GM23338 (cell line): ENCODE data around the gene ZNF594. TPM values are rescaled to one million over a fixed set of nuclear protein-coding genes. Genes with fewer than 3 reads are reported as not detected.
"Not testable (repeated sequence)": the region's sequence is repeated elsewhere in the genome, so short reads cannot be mapped to it uniquely, and the experiment has no call there.

ENCODE experiments used
- ATAC-seq: fragments of 200-7000 bp; cut with Tn5 transposase; 3 replicates; pipeline ENCODE4 v1.9.1; 2020
- DNase-seq: peaks from one replicate; pipeline ENCODE4 v3.0.0-alpha.2; 2015; ENCODE audit warnings: low spot score
- H2AFZ ChIP-seq: fragments of 200-600 bp; sonication (generic); 2 replicates; pipeline ENCODE4 v1.8.0; 2016; ENCODE audit warnings: antibody characterized with exemption, mild to moderate bottlenecking, moderate library complexity
- H3F3A ChIP-seq: fragments of 200-600 bp; sonication (generic); replicated peaks from 2 replicates; pipeline ENCODE4 v1.8.0; 2017; ENCODE audit warnings: antibody characterized with exemption, mixed run types, low read depth
- H3K27ac ChIP-seq: fragments of 200-600 bp; sonication (generic); 2 replicates; pipeline ENCODE4 v1.6.1; 2016; ENCODE audit warnings: low read depth
- H3K27me3 ChIP-seq: fragments of 200-600 bp; sonication (generic); 2 replicates; pipeline ENCODE4 v1.8.0; 2016; ENCODE audit warnings: mild to moderate bottlenecking, mixed run types, moderate library complexity; ENCODE audit not compliant: insufficient read depth
- H3K36me3 ChIP-seq: fragments of 200-600 bp; sonication (generic); 2 replicates; pipeline ENCODE4 v1.8.0; 2016; ENCODE audit warnings: mild to moderate bottlenecking; ENCODE audit not compliant: insufficient read depth
- H3K4me1 ChIP-seq: fragments of 200-600 bp; sonication (generic); 2 replicates; pipeline ENCODE4 v1.8.0; 2016; ENCODE audit warnings: mild to moderate bottlenecking, moderate library complexity; ENCODE audit not compliant: insufficient read depth
- H3K4me2 ChIP-seq: fragments of 200-600 bp; sonication (generic); 2 replicates; pipeline ENCODE4 v1.7.1; 2017; ENCODE audit warnings: mixed run types
- H3K4me3 ChIP-seq: fragments of 200-600 bp; sonication (generic); 2 replicates; pipeline ENCODE4 v1.6.1; 2016; ENCODE audit warnings: mixed run types
- H3K79me2 ChIP-seq: fragments of 200-600 bp; sonication (generic); replicated peaks from 2 replicates; pipeline ENCODE4 v1.8.0; 2017; ENCODE audit warnings: mild to moderate bottlenecking; ENCODE audit not compliant: insufficient read depth
- H3K9me2 ChIP-seq: fragments of 200-600 bp; sonication (generic); 2 replicates; pipeline ENCODE4 v1.8.0; 2017; ENCODE audit not compliant: insufficient read depth
- H4K20me1 ChIP-seq: fragments of 200-600 bp; sonication (generic); replicated peaks from 2 replicates; pipeline ENCODE4 v1.8.0; 2017; ENCODE audit warnings: mild to moderate bottlenecking; ENCODE audit not compliant: insufficient read depth
- H3K27ac Mint-ChIP-seq: 2 replicates; pipeline ENCODE4 v1.8.0; 2020; ENCODE audit warnings: inconsistent platforms, mild to moderate bottlenecking, moderate library complexity, mixed read lengths
- H3K27me3 Mint-ChIP-seq: 3 replicates; pipeline ENCODE4 v1.8.0; 2022; ENCODE audit warnings: low read depth, mild to moderate bottlenecking, moderate library complexity, mixed read lengths, inconsistent platforms; ENCODE audit not compliant: insufficient read depth, poor library complexity
- H3K36me3 Mint-ChIP-seq: 3 replicates; pipeline ENCODE4 v1.8.0; 2021; ENCODE audit warnings: low read depth, mild to moderate bottlenecking, inconsistent platforms, moderate library complexity, mixed read lengths
- H3K4me1 Mint-ChIP-seq: 3 replicates; pipeline ENCODE4 v1.8.0; 2020; ENCODE audit warnings: mild to moderate bottlenecking, inconsistent platforms, mixed read lengths
- H3K4me3 Mint-ChIP-seq: 3 replicates; pipeline ENCODE4 v1.8.0; 2021; ENCODE audit warnings: moderate library complexity, mild to moderate bottlenecking, inconsistent platforms, mixed read lengths
- H3K9me3 Mint-ChIP-seq: 3 replicates; pipeline ENCODE4 v1.8.0; 2020; ENCODE audit warnings: moderate library complexity, mild to moderate bottlenecking, inconsistent platforms, mixed read lengths
- CREB1 ChIP-seq: fragments of 250-450 bp; sonication (Bioruptor Pico); IDR thresholded peaks from 2 replicates; pipeline ENCODE4 v1.5.0; 2020; ENCODE audit warnings: low read depth, mild to moderate bottlenecking, moderate library complexity
- CTCF ChIP-seq, 2 experiments: fragments of 200-600 bp in 1 of 2; sonication (generic) in 1 of 2; conservative IDR thresholded peaks; 2 replicates each; pipeline versions ENCODE4 v1.5.1 to v1.6.1; 2016 to 2017; ENCODE audit warnings: antibody characterized with exemption in 2 of 2, low read depth in 2 of 2, mild to moderate bottlenecking in 2 of 2, moderate library complexity in 1 of 2
- ETS1 ChIP-seq: IDR thresholded peaks from 2 replicates; pipeline ENCODE4 v1.6.1; 2016; ENCODE audit warnings: antibody characterized with exemption
- EZH2phosphoT487 ChIP-seq: fragments of 200-600 bp; sonication (generic); IDR thresholded peaks from one replicate; pipeline ENCODE4 v1.8.1; 2018; ENCODE audit warnings: antibody characterized with exemption; ENCODE audit not compliant: unreplicated experiment
- POLR2AphosphoS5 ChIP-seq: IDR thresholded peaks from 2 replicates; pipeline ENCODE4 v1.6.1; 2016; ENCODE audit warnings: antibody characterized with exemption, low read depth
- REST ChIP-seq: IDR thresholded peaks from one replicate; pipeline ENCODE4 v1.6.1; 2018; ENCODE audit warnings: antibody characterized with exemption; ENCODE audit not compliant: unreplicated experiment
- ZNF114 ChIP-seq: fragments of 250-450 bp; sonication (Bioruptor Pico); IDR thresholded peaks from 2 replicates; pipeline ENCODE4 v1.5.0; 2020; ENCODE audit warnings: mild to moderate bottlenecking, moderate library complexity
- long read RNA-seq: library from polyadenylated mRNA; unstranded; transcript quantifications from one replicate; pipeline ENCODE4 v2.0.0, GENCODE V29; 2020; ENCODE audit not compliant: unreplicated experiment
- polyA plus RNA-seq: library from polyadenylated mRNA; unstranded; fragments of >200 nt; fragmentation: Nextera tagmentation; extraction: Ambion mirVana; gene quantifications from 2 replicates; pipeline ENCODE4 v1.2.1, GENCODE V29; 2016
- total RNA-seq: library from RNA; depleted of rRNA; stranded (reverse); fragments of >200 nt; shearing (Covaris generic); gene quantifications from 2 replicates; pipeline ENCODE4 v1.2.3, GENCODE V29; 2014; rRNA removed

ZNF594 gene
- total RNA-seq (15.6 and 16.2 TPM in 2 replicates), polyA plus RNA-seq (5.3 and 7.0 TPM in 2 replicates)
- long read RNA-seq, partial matches to known transcripts = 0 of 1 reads
- long read RNA-seq, other reads (novel, unspliced or antisense) = 1 of 1 reads

GRCh38 chr17:5191541-5192417 lies at the start of gene ZNF594:
Gene ZNF594 (minus strand): TSS chr17:5191868. CDS start chr17:5184256, 7,612 bp downstream.
- Histone ChIP-seq H3K9me2 (peaks cover 17% of the 10 kb centered on the region; the same call in 1 of the 2 replicates), H3K79me2 (peaks cover 26% of the 10 kb centered on the region), H3K27ac (0 out of 2 replicates have a peak within 1 kb of the TSS, but pooled peaks have one; percentile 9), H3K4me1 (peaks cover 6% of the 10 kb centered on the region), H2AFZ (peak within 1 kb of the TSS; percentile 95), H3K4me3 (peak within 1 kb of the TSS; percentile 99), H3K36me3 (peaks cover 36% of the 10 kb centered on the region), H3K4me2 (peak within 1 kb of the TSS; percentile 100), H3K27me3 (no peaks in the 10 kb centered on the region), H3F3A (0 out of 2 replicates have a peak, but pooled peaks cover 5% of the 10 kb centered on the region), H4K20me1 (no peaks in the 10 kb centered on the region)
- peak; percentile 98 for DNase-seq
- peak; percentile 99 for ATAC-seq
- Mint-ChIP-seq H3K27ac (peak within 1 kb of the TSS; percentile 94), H3K36me3 (peaks cover 46% of the 10 kb centered on the region), H3K4me3 (peak within 1 kb of the TSS; percentile 94), H3K9me3 (peaks cover 54% of the 10 kb centered on the region), H3K27me3 (peaks cover 16% of the 10 kb centered on the region), H3K4me1 (no peaks in the 10 kb centered on the region; the same call in 2 of the 3 replicates)
- TF ChIP-seq CREB1 (CRISPR knock-in tag) = peak; percentile 60; the same call in 1 of the 2 replicates
- TF ChIP-seq REST = no peak
- TF ChIP-seq POLR2AphosphoS5 = peak; percentile 83
- TF ChIP-seq CTCF (conservative IDR thresholded peaks at IDR 0.05; ENCODE audit: low read depth in 2 of 2) = peak; percentile 61 to 86
- peak; percentile 69 for TF ChIP-seq ETS1
- no peak for TF ChIP-seq ZNF114 (CRISPR knock-in tag)
- no peak for TF ChIP-seq EZH2phosphoT487

GRCh38 chr17:5239769-5240168 lies 48.1 kb upstream of the ZNF594 start:
- H3K27ac ChIP-seq, H3K4me3 Mint-ChIP-seq, H2AFZ ChIP-seq, H3K4me1 Mint-ChIP-seq, H3K27me3 Mint-ChIP-seq, H3K9me3 Mint-ChIP-seq, H3K9me2 ChIP-seq, H3K36me3 Mint-ChIP-seq, H4K20me1 ChIP-seq, H3K27me3 ChIP-seq, DNase-seq, ATAC-seq, H3K4me1 ChIP-seq, H3K27ac Mint-ChIP-seq, H3K4me3 ChIP-seq, H3F3A ChIP-seq, H3K36me3 ChIP-seq, H3K79me2 ChIP-seq, H3K4me2 ChIP-seq: not testable (repeated sequence)
